HepG2 (cell line): ENCODE results near the gene LRRC3B. TPM values are rescaled to one million over a fixed set of nuclear protein-coding genes. Genes with fewer than 3 reads are reported as not detected.

Experiments used
- ATAC-seq: fragments of 200-7000 bp; cut with Tn5 transposase; 3 replicates; pipeline ENCODE4 v1.9.1; 2020; ENCODE audit warnings: mild to moderate bottlenecking, moderate library complexity
- BruUV-seq: library from RNA; stranded (reverse); fragments of 400-500 nt; replicated peaks from 2 replicates; lab custom pipeline; 2021; lab: Mats Ljungman, UMichigan
- CTCF ChIA-PET: fragments of 300-600 bp; formaldehyde crosslinking; extraction: SDS; loops from one replicate; lab custom pipeline; 2021; ENCODE audit warnings: low total read pairs, inconsistent platforms, low intra/inter-chr PET ratio; lab: Yijun Ruan, JAX
- POLR2A ChIA-PET: fragments of 350-600 bp; sonication (Branson Sonifier 250); formaldehyde crosslinking; loops from one replicate; lab custom pipeline; 2020; ENCODE audit warnings: antibody characterized with exemption, inconsistent platforms; lab: Yijun Ruan, JAX
- DNase-seq: peaks from one replicate; pipeline ENCODE4 v3.0.0-alpha.2; 2015; ENCODE audit warnings: low spot score
- FAIRE-seq: peaks from 3 replicates; lab custom pipeline; 2011; peaks lifted over from hg19 to GRCh38; lab: Jason Lieb, UNC
- H2AFZ ChIP-seq: one replicate; pipeline ENCODE4 v1.6.1; 2011; ENCODE audit warnings: low read length, inconsistent platforms
- H3K27ac ChIP-seq: fragments of 300-600 bp; 3 replicates; pipeline ENCODE4 v1.8.0; 2011; ENCODE audit warnings: mixed run types, mild to moderate bottlenecking, mixed read lengths, low read length, inconsistent platforms; ENCODE audit not compliant: insufficient read depth; ENCODE audit errors: extremely low read length
- H3K27me3 ChIP-seq, 2 experiments: fragments of 200-600 bp in 1 of 2; 2 replicates in 1 of 2; 3 replicates in 1 of 2; pipeline versions ENCODE4 v1.6.0 to v1.8.0; 2011; ENCODE audit warnings: low read length in 2 of 2, mild to moderate bottlenecking in 2 of 2, moderate library complexity in 2 of 2, inconsistent platforms in 1 of 2; ENCODE audit not compliant: insufficient read depth in 2 of 2, control insufficient read depth in 1 of 2
- H3K36me3 ChIP-seq, 2 experiments: fragments of 200-600 bp in 1 of 2; replicated peaks in 1 of 2; 2 replicates in 1 of 2; 3 replicates in 1 of 2; pipeline versions ENCODE4 v1.5.1 to v1.8.0; 2011; ENCODE audit warnings: low read length in 2 of 2, inconsistent platforms in 1 of 2; ENCODE audit not compliant: insufficient read depth in 2 of 2, control insufficient read depth in 1 of 2
- H3K4me1 ChIP-seq: 2 replicates; pipeline ENCODE4 v1.5.1; 2012; ENCODE audit warnings: low read length, inconsistent platforms; ENCODE audit not compliant: insufficient read depth
- H3K4me2 ChIP-seq: 2 replicates; pipeline ENCODE4 v1.6.0; 2011; ENCODE audit warnings: low read depth, low read length, inconsistent platforms
- H3K4me3 ChIP-seq, 3 experiments: fragments of 200-600 bp in 1 of 3; sonication (generic), shearing (Covaris generic) in 1 of 3; replicated peaks in 1 of 3; 2 replicates each; pipeline ENCODE4 v1.5.1; 2011 to 2016; ENCODE audit warnings: low read length in 3 of 3, inconsistent platforms in 2 of 3, low read depth in 2 of 3, mild to moderate bottlenecking in 2 of 3, control low read depth in 1 of 3, mixed read lengths in 1 of 3; ENCODE audit not compliant: insufficient read depth in 1 of 3
- H3K79me2 ChIP-seq: one replicate; pipeline ENCODE4 v1.6.1; 2011; ENCODE audit warnings: low read length, inconsistent platforms; ENCODE audit not compliant: insufficient read depth
- H3K9ac ChIP-seq: 2 replicates; pipeline ENCODE4 v1.6.0; 2011; ENCODE audit warnings: mild to moderate bottlenecking, low read depth, low read length, inconsistent platforms; ENCODE audit not compliant: insufficient read depth
- H3K9me3 ChIP-seq: 2 replicates; pipeline ENCODE4 v1.5.1; 2012; ENCODE audit warnings: mild to moderate bottlenecking, low read length
- H4K20me1 ChIP-seq: 2 replicates; pipeline ENCODE4 v1.6.0; 2011; ENCODE audit warnings: inconsistent platforms, mild to moderate bottlenecking, low read length, moderate library complexity; ENCODE audit not compliant: insufficient read depth
- ATF1 ChIP-seq: IDR thresholded peaks from 2 replicates; pipeline ENCODE4 v1.6.1; 2016; ENCODE audit warnings: mild to moderate bottlenecking, control low read depth
- CENPBD1 ChIP-seq: sonication (generic); formaldehyde crosslinking; IDR thresholded peaks from 2 replicates; pipeline ENCODE4 v1.8.0; 2022; ENCODE audit warnings: missing genetic modification reagents, low read depth, mild to moderate bottlenecking, borderline replicate concordance
- GLI4 ChIP-seq: sonication (generic); formaldehyde crosslinking; IDR thresholded peaks from 2 replicates; pipeline ENCODE4 v1.5.1; 2020; ENCODE audit warnings: missing genetic modification reagents, mild to moderate bottlenecking, moderate library complexity, borderline replicate concordance
- PCBP1 ChIP-seq: fragments of 200-400 bp; formaldehyde crosslinking; IDR thresholded peaks from 2 replicates; pipeline ENCODE4 v1.6.1; 2017; ENCODE audit warnings: mild to moderate bottlenecking, low read depth, low read length, borderline replicate concordance
- RFXANK ChIP-seq: IDR thresholded peaks from 2 replicates; pipeline ENCODE4 v1.6.1; 2016
- YEATS2 ChIP-seq: sonication (generic); formaldehyde crosslinking; IDR thresholded peaks from 2 replicates; pipeline ENCODE4 v1.4.0; 2020; ENCODE audit warnings: missing genetic modification reagents, borderline replicate concordance
- ZNF614 ChIP-seq: IDR thresholded peaks from 2 replicates; pipeline ENCODE4 v1.6.1; 2018; ENCODE audit warnings: missing biosample characterization, missing genetic modification reagents, inconsistent platforms, borderline replicate concordance
- ZNF816 ChIP-seq: sonication (generic); formaldehyde crosslinking; IDR thresholded peaks from 2 replicates; pipeline ENCODE4 v1.8.0; 2022; ENCODE audit warnings: missing genetic modification reagents, mild to moderate bottlenecking, borderline replicate concordance
- WGBS: methylation state at CpG from one replicate; pipeline ENCODE4 v1.1.6; 2017; ENCODE audit warnings: low lambda C conversion rate; 5-methylcytosine and 5-hydroxymethylcytosine counted together
- in situ Hi-C: cut with HindIII; loops from 2 replicates; pipeline ENCODE4 v1.10.0; 2017; ENCODE audit warnings: low pct_unique_long_range_greater_than_20kb; ENCODE audit not compliant: extremely low pct_ligation_motif_present
- intact Hi-C: fragments of 100-400 bp; cut with micrococcal nuclease; formaldehyde crosslinking; loops from one replicate; pipeline ENCODE4 v1.10.0; 2022; ENCODE audit not compliant: unreplicated experiment
- polyA plus RNA-seq, 8 experiments: library from polyadenylated mRNA; depleted of rRNA in 3 of 8; stranded (reverse) in 7 of 8; unstranded in 1 of 8; fragments of >200 nt; fragmentation: Illumina TruSeq in 4 of 8; extraction: Trizol in 4 of 8; gene quantifications; 2 replicates each; pipeline versions ENCODE4 v1.2.1 to v1.2.3, GENCODE V29; 2011 to 2016; ENCODE audit warnings: low read depth in 4 of 8, missing spikeins in 1 of 8, mixed read lengths in 1 of 8; ENCODE audit not compliant: insufficient read depth in 1 of 8
- total RNA-seq, 5 experiments: library from RNA; depleted of rRNA; stranded (reverse); fragments of >200 nt; fragmentation: Illumina TruSeq; extraction: Trizol; gene quantifications; 2 replicates each; pipeline ENCODE4 v1.2.3, GENCODE V29; 2016; ENCODE audit warnings: low read depth in 1 of 5

LRRC3B gene
- total and polyA plus RNA-seq, 2 of the 13 experiments (the other 11 are each of a cell fraction or from before 2014, with no cell fraction given) = not detected

GRCh38 chr3:26621906-26622620 lies 509 bp upstream of the LRRC3B start:
- no peaks in the 10 kb centered on the region for H4K20me1 ChIP-seq
- TF ChIP-seq GLI4 (CRISPR knock-in tag) (no peak), YEATS2 (CRISPR knock-in tag) (no peak), CENPBD1 (CRISPR knock-in tag) (no peak), ZNF614 (CRISPR knock-in tag) (no peak), ATF1 (CRISPR knock-in tag) (no peak), RFXANK (CRISPR knock-in tag) (no peak), PCBP1 (no peak), ZNF816 (CRISPR knock-in tag) (no peak)
- in situ Hi-C loops = no loop called here
- no peak for DNase-seq
- no peaks in the 10 kb centered on the region for H3K79me2 ChIP-seq
- ATAC-seq = no peak
- WGBS = 43% methylated on average over 24 of the region's 25 CpGs
- no peaks in the 10 kb centered on the region for H3K4me1 ChIP-seq
- H3K36me3 ChIP-seq = no peaks in the 10 kb centered on the region
- H3K4me3 ChIP-seq = no peak overlapping the region
- H3K9me3 ChIP-seq = no peaks in the 10 kb centered on the region
- no peak overlapping the region for H3K4me2 ChIP-seq
- POLR2A ChIA-PET = no interaction called here
- FAIRE-seq = no peak
- peaks cover 1 to 26% of the 10 kb centered on the region in 2 experiments; a peak in 4 of 5 replicates for H3K27me3 ChIP-seq
- intact Hi-C loops = no loop called here
- H2AFZ ChIP-seq = no peak overlapping the region
- CTCF ChIA-PET = no interaction called here
- BruUV-seq = no TSS peak
- H3K9ac ChIP-seq = no peak overlapping the region
- no peak overlapping the region for H3K27ac ChIP-seq
